GM12892 (cell line): ENCODE measurements around the gene ZNF689.

Experiments
- DNase-seq: peaks from one replicate; pipeline ENCODE4 v3.0.0; 2011; ENCODE audit not compliant: insufficient read length
- FAIRE-seq: peaks from 2 replicates; lab custom pipeline; 2011; peaks lifted over from hg19 to GRCh38; lab: Jason Lieb, UNC
- POLR2A ChIP-seq: IDR thresholded peaks from 2 replicates; pipeline ENCODE4 v1.6.1; 2011; ENCODE audit warnings: low read depth, low read length, control low read depth
- POLR2AphosphoS5 ChIP-seq: IDR thresholded peaks from 2 replicates; pipeline ENCODE4 v1.6.1; 2011; ENCODE audit warnings: low read depth, low read length, control low read depth
- TAF1 ChIP-seq: IDR thresholded peaks from 2 replicates; pipeline ENCODE4 v1.6.1; 2011; ENCODE audit warnings: low read depth, mild to moderate bottlenecking, control low read depth, low read length, borderline replicate concordance

ZNF689 gene

DNA sequence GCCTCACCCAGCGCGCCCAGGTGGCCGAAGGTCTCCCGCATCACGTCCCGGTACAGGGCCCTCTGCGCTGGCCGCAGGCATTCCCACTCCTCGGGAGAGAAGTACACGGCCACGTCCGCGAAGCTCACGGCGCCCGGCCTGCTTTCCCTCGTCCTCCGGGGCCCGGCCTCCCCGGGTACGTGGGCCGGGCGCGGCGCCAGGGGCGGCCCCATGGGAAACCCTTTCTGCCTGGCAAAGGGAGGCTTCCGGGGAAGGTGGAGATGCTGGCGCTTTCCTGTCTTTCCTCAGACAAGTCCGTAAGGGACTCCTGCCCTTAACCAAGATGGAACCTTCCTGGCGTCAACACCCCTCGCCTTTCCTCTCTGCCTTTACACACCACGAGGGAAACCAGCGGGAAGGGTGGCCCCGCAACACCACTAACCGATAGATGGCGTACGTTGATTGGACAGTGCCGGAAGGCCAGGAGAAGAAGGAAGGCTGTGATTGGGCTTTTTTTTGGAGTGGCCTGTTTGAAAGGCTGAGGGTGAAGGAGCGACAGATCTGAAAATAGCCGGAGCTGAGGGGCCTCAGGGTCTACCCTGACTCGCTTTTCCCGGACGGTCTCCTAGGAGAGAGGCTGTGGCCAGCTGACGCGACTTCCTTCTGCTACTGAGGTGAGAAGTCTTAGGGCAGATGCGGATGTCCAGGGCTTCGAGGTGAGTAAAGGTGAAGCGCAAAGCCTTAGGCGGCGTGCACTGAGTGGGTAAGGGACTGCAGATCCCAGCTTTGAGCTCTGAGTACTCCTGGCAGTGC lies 24.6 kb downstream of the ZNF689 start, which contains the start of gene ZNF785:
Gene ZNF785, minus strand, starts transcription at position 298 of the 792 bp plus-strand sequence. Its CDS starts 86 bp downstream, at position 212.
- FAIRE-seq, result peak; percentile 84
- no peak for TF ChIP-seq POLR2AphosphoS5
- TF ChIP-seq TAF1, result no peak
- no peak for TF ChIP-seq POLR2A
- peak; percentile 95 for DNase-seq

- TF ChIP-seq POLR2A (no peak; the same call in 1 of the 2 replicates), POLR2AphosphoS5 (no peak), TAF1 (no peak; the same call in 1 of the 2 replicates)
- no peak for DNase-seq
- no peak for FAIRE-seq
These were observed 25.2 kb downstream of the ZNF689 start for GRCh38 chr16:30585022-30585399.

DNA sequence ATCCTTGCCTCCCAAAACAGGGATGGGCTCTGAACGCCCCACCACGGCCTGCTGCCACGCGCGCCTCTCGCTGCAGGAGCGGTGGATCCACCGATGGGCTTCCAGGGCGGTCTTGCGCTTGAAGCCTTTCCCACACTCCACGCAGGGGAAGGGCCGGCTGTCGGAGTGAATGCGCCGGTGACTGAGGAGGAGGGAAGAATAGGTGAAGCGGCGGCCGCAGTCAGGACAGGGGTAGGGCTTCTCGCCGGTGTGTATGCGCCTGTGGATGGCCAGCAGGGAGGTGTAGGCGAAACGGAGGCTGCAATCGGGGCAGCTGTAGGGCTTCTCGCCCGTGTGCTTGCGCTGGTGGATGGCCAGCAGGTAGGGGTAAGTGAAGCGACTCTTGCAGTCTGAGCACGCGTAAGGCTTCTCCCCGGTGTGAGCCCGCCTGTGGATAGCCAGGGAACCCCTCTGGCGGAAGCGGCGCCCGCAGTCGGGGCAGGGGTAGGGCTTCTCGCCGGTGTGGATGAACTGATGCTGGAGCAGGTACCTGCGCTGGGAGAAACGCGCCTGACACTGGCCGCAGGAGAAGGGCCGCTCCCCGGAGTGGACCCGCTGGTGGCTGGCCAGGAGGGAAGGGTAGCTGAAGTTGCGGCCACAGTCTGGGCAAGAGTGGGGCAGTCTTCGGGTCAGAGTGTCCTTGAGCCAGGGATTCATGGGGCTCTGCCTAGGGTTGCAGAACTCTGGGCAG lies 27.4 kb downstream of the ZNF689 start:
- TF ChIP-seq POLR2AphosphoS5 (no peak), POLR2A (no peak), TAF1 (no peak)

DNA sequence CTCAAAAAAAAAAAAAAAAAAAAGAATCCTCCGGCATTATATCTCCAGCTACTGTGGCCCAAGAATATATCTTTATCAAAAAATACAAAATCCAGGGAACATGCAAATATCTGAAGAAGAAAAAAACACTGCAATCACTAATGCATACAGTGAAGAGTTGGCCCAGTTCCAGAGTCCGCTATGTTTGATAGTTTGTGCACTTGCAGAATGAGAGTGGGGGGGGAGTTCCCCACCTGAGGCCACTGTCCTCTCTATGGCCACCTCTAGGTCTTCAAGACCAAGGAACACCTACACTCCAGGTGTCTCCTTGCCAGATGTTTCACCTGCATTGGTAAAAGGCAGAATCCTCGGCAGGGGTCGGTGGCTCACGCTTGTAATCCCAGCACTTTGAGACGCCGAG lies 28.7 kb downstream of the ZNF689 start:
- TF ChIP-seq TAF1 (no peak), POLR2A (no peak), POLR2AphosphoS5 (no peak)
- DNase-seq (no peak), FAIRE-seq (no peak)

More for the DNA sequence above, 27.4 kb downstream of the ZNF689 start:
- FAIRE-seq (no peak), DNase-seq (no peak)

GRCh38 chr16:30574678-30575077 lies 35.5 kb downstream of the ZNF689 start:
- TF ChIP-seq POLR2AphosphoS5, result no peak
- TF ChIP-seq TAF1, result no peak
- no peak for TF ChIP-seq POLR2A

GRCh38 chr16:30571445-30572322 lies 38.5 kb downstream of the ZNF689 start, which contains the start of gene ZNF688:
ZNF688 (minus strand) TSS chr16:30571714; CDS start chr16:30571629, 85 bp downstream.
- peak; percentile 66 for FAIRE-seq
- DNase-seq, result peak; percentile 96
- TF ChIP-seq POLR2A (peak; percentile 24; the same call in 1 of the 2 replicates), POLR2AphosphoS5 (peak; percentile 25; the same call in 1 of the 2 replicates), TAF1 (0 out of 2 replicates have a peak, but pooled peaks have one; percentile 9)

More at GRCh38 chr16:30574678-30575077, 35.5 kb downstream of the ZNF689 start:
- DNase-seq (no peak), FAIRE-seq (no peak)

- TF ChIP-seq TAF1 (no peak), POLR2AphosphoS5 (no peak), POLR2A (no peak; the same call in 1 of the 2 replicates)
- FAIRE-seq (no peak), DNase-seq (no peak)
These were observed 39.3 kb downstream of the ZNF689 start for GRCh38 chr16:30570636-30571444.

- DNase-seq (no peak), FAIRE-seq (no peak)
- TF ChIP-seq POLR2A (no peak), TAF1 (no peak)
These were observed 40.2 kb downstream of the ZNF689 start for GRCh38 chr16:30569746-30570635.

DNA sequence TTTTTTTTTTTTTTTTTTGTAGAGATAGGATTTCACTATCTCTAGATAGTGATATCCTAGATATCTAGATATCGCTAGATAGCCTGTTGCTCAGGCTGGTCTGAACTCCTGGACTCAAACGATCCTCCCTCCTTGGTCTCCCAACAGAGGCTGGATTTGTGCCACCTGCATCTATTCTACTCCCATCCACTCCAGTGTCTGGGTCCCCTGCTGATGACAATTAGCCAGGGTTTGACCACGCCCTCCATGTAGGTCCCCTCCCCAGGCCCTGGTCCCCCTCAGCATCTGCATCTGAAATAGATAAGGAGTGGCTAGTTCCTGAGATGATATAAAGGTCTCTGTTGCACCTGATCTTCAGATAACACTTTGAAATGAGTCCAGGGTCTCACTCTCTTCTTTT lies 40.9 kb downstream of the ZNF689 start:
- no peak for FAIRE-seq
- no peak for TF ChIP-seq POLR2AphosphoS5
- TF ChIP-seq POLR2A, result no peak
- no peak for TF ChIP-seq TAF1

More for the DNA sequence above, 40.9 kb downstream of the ZNF689 start:
- no peak for DNase-seq
